ENCODE measurements around the gene SH2D6. TPM values are rescaled to one million over a fixed set of nuclear protein-coding genes. Genes with fewer than 3 reads are reported as not detected.
"Not testable (repeated sequence)": the region's sequence is repeated elsewhere in the genome, so short reads cannot be mapped to it uniquely, and the experiment has no call there.

Gene SH2D6
- total and polyA plus RNA-seq, 11 donors, result not detected

- WGBS, 4 donors, result 87 to 92% (median 90%) methylated on average over 13 of the region's 13 CpGs
- intact Hi-C loops (cut with DNase I), result no loop called here
- ATAC-seq (no peak), DNase-seq (peak in 1 of 5 donors; percentile 4)
- H3K9me3 ChIP-seq, result no peaks in the 10 kb centered on the region
- TF ChIP-seq CTCF (IDR thresholded peaks at IDR 0.05) (no peak), POLR2A (IDR thresholded peaks at IDR 0.05) (no peak)
- peaks cover 0 to 72% (median 8%) of the 10 kb centered on the region in 12 donors for H3K4me1 ChIP-seq
- peak overlapping the region in 1 of 12 donors; percentile 84 for H3K27ac ChIP-seq
- no peaks in the 10 kb centered on the region for H3K36me3 ChIP-seq
- peaks cover 0 to 12% (median 5%) of the 10 kb centered on the region in 9 donors for H3K27me3 ChIP-seq
- peak overlapping the region in 1 of 12 donors; percentile 57 for H3K4me3 ChIP-seq
Observed at GRCh38 chr2:85410584-85411404, 7.7 kb upstream of the SH2D6 start.

GRCh38 chr2:85411405-85411748 is 7.1 kb upstream of the SH2D6 start:
- H3K27ac ChIP-seq, result no peak overlapping the region
- intact Hi-C loops (cut with DNase I), result no loop called here
- peaks cover 0 to 12% (median 5%) of the 10 kb centered on the region in 9 donors for H3K27me3 ChIP-seq
- WGBS, 4 donors, result 93 to 96% (median 93%) methylated on average over 5 of the region's 5 CpGs
- peaks cover 0 to 72% (median 8%) of the 10 kb centered on the region in 12 donors for H3K4me1 ChIP-seq
- TF ChIP-seq CTCF (IDR thresholded peaks at IDR 0.05) (no peak), POLR2A (IDR thresholded peaks at IDR 0.05) (no peak)
- no peaks in the 10 kb centered on the region for H3K36me3 ChIP-seq
- no peak overlapping the region for H3K4me3 ChIP-seq
- DNase-seq (peak in 1 of 5 donors; percentile 20), ATAC-seq (no peak)
- H3K9me3 ChIP-seq, result no peaks in the 10 kb centered on the region

GRCh38 chr2:85413592-85414420 is 4.7 kb upstream of the SH2D6 start:
- TF ChIP-seq CTCF (IDR thresholded peaks at IDR 0.05), result peak in 1 of 12 donors; percentile 6
- no peak for TF ChIP-seq POLR2A (IDR thresholded peaks at IDR 0.05)
- Histone ChIP-seq H3K27me3 (peaks cover 0 to 12% (median 5%) of the 10 kb centered on the region in 9 donors), H3K9me3 (no peaks in the 10 kb centered on the region), H3K4me1 (peaks cover 0 to 57% (median 12%) of the 10 kb centered on the region in 12 donors), H3K4me3 (peak overlapping the region; percentile 17 to 61 (median 48)), H3K27ac (peak overlapping the region in 2 of 12 donors; percentile 18 to 29), H3K36me3 (no peaks in the 10 kb centered on the region)
- peak in 2 of 4 donors; percentile 16 to 39 for ATAC-seq
- peak in 1 of 5 donors; percentile 66 for DNase-seq
- intact Hi-C loops (cut with DNase I), result no loop called here
- 7 to 9% (median 8%) methylated on average over 35 to 44 of the region's 44 CpGs for WGBS, 4 donors

- intact Hi-C loops (cut with DNase I); H3K27ac ChIP-seq; H3K36me3 ChIP-seq; ATAC-seq; H3K4me3 ChIP-seq; H3K9me3 ChIP-seq: not testable (repeated sequence)
- Histone ChIP-seq H3K4me1 (peaks cover 5 to 57% (median 17%) of the 10 kb centered on the region in 12 donors), H3K27me3 (peaks cover 0 to 12% (median 5%) of the 10 kb centered on the region in 9 donors)
- peak in 1 of 5 donors; percentile 8 for DNase-seq
- 86 to 100% (median 91%) methylated on average over 5 of the region's 5 CpGs for WGBS, 4 donors
Observed at GRCh38 chr2:85414421-85414759, 4.1 kb upstream of the SH2D6 start.

All from heart left ventricle (tissue), 16 donors.